ENCODE data around the gene PRMT9. TPM values are rescaled to one million over a fixed set of nuclear protein-coding genes. Genes with fewer than 3 reads are reported as not detected.

PRMT9 gene
- total RNA-seq, 2 donors from 2014 or later = 5.0 to 5.2 TPM

GRCh38 chr4:147674073-147674472, 9.9 kb downstream of the PRMT9 start:
- peaks cover 0 to 11% of the 10 kb centered on the region in 2 donors for H3K4me1 ChIP-seq
- H3K27ac ChIP-seq = no peak overlapping the region

GRCh38 chr4:147658501-147658900, 25.5 kb downstream of the PRMT9 start:
- H3K4me3 ChIP-seq = no peak overlapping the region
- DNase-seq (ENCODE audit: low spot score) = no peak
- H3K27me3 ChIP-seq = no peaks in the 10 kb centered on the region
- no peaks in the 10 kb centered on the region for H3K9me3 ChIP-seq
- no peaks in the 10 kb centered on the region for H3K4me1 ChIP-seq
- no peak for TF ChIP-seq CTCF (IDR thresholded peaks at IDR 0.05)
- peaks cover 34% of the 10 kb centered on the region for H3K36me3 ChIP-seq
- H3K27ac ChIP-seq = no peak overlapping the region

More at GRCh38 chr4:147674073-147674472, 9.9 kb downstream of the PRMT9 start:
- no peak for DNase-seq (ENCODE audit: low spot score)
- Histone ChIP-seq H3K9me3 (no peaks in the 10 kb centered on the region), H3K27me3 (no peaks in the 10 kb centered on the region), H3K4me3 (no peak overlapping the region), H3K36me3 (no peaks in the 10 kb centered on the region)
- TF ChIP-seq CTCF (IDR thresholded peaks at IDR 0.05) = no peak

GRCh38 chr4:147655639-147656038, 28.3 kb downstream of the PRMT9 start:
- peaks cover 33% of the 10 kb centered on the region for H3K36me3 ChIP-seq
- TF ChIP-seq CTCF (IDR thresholded peaks at IDR 0.05) = no peak
- H3K4me3 ChIP-seq = no peak overlapping the region
- no peaks in the 10 kb centered on the region for H3K4me1 ChIP-seq
- H3K27ac ChIP-seq = no peak overlapping the region
- no peak for DNase-seq (ENCODE audit: low spot score)
- no peaks in the 10 kb centered on the region for H3K9me3 ChIP-seq
- no peaks in the 10 kb centered on the region for H3K27me3 ChIP-seq

GRCh38 chr4:147651563-147651962, 32.4 kb downstream of the PRMT9 start:
- Histone ChIP-seq H3K9me3 (no peaks in the 10 kb centered on the region), H3K27me3 (no peaks in the 10 kb centered on the region), H3K36me3 (peaks cover 12% of the 10 kb centered on the region), H3K4me3 (no peak overlapping the region), H3K4me1 (peaks cover 0 to 6% of the 10 kb centered on the region in 2 donors), H3K27ac (no peak overlapping the region)
- TF ChIP-seq CTCF (IDR thresholded peaks at IDR 0.05) = no peak
- no peak for DNase-seq (ENCODE audit: low spot score)

- Histone ChIP-seq H3K4me1 (peaks cover 0 to 15% of the 10 kb centered on the region in 2 donors), H3K27ac (no peak overlapping the region), H3K9me3 (no peaks in the 10 kb centered on the region), H3K4me3 (no peak overlapping the region), H3K27me3 (no peaks in the 10 kb centered on the region), H3K36me3 (no peaks in the 10 kb centered on the region)
- no peak for DNase-seq (ENCODE audit: low spot score)
- TF ChIP-seq CTCF (IDR thresholded peaks at IDR 0.05) = no peak
These were observed 35.3 kb downstream of the PRMT9 start for GRCh38 chr4:147648656-147649055.

- no peak for TF ChIP-seq CTCF (IDR thresholded peaks at IDR 0.05)
- DNase-seq (ENCODE audit: low spot score) = no peak
- Histone ChIP-seq H3K36me3 (peaks cover 4% of the 10 kb centered on the region), H3K4me1 (peaks cover 0 to 15% of the 10 kb centered on the region in 2 donors), H3K9me3 (no peaks in the 10 kb centered on the region), H3K27me3 (no peaks in the 10 kb centered on the region), H3K4me3 (no peak overlapping the region), H3K27ac (no peak overlapping the region)
These were observed 38.9 kb downstream of the PRMT9 start for GRCh38 chr4:147645099-147645498.
